ENCODE measurements around the gene PITX1.

Gene PITX1

DNA sequence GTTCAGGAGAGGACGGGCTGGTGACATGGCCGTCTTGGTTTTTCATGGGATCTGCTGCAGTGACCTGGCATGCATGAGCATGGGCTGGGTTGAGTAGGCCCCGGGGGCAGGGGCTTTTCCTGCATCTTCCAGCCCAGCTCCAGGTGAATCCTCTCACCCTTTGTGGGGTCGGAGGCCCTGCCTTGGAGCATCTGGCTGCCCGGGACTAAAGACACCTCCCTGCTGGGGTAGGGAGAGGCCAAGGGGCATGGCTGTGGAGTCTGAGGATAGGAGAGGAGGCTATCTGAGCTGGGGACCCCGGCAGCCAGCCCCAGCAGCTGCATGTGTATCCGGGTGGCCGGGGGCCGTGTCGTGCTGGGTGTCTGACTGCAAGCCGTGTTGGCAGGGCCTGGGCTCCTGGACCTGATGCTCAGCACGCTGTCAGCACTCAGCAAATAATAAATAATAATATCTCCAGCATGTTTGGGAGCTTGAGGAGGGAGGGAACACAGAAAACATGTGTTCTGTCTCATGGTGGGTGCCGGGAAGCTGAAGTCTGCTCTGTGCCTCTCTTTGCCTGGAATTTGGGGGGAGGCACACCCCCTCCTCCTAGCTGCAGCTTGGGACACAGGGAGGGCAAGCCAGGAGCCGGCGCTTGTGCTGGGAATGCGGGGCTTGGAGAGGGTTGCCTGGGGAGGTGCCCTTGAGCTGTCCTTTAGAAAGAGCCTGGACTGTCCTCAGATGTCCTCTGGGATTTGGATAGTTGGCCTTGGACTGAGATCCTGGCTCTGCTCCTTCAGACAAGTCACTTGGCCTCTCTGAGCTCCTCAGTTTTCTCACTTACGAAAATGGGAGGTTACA lies 28.4 kb upstream of the PITX1 start:
- Histone ChIP-seq H3K4me3 (no peak overlapping the region), H3K27ac (no peak overlapping the region)
- TF ChIP-seq, protein P1, sequence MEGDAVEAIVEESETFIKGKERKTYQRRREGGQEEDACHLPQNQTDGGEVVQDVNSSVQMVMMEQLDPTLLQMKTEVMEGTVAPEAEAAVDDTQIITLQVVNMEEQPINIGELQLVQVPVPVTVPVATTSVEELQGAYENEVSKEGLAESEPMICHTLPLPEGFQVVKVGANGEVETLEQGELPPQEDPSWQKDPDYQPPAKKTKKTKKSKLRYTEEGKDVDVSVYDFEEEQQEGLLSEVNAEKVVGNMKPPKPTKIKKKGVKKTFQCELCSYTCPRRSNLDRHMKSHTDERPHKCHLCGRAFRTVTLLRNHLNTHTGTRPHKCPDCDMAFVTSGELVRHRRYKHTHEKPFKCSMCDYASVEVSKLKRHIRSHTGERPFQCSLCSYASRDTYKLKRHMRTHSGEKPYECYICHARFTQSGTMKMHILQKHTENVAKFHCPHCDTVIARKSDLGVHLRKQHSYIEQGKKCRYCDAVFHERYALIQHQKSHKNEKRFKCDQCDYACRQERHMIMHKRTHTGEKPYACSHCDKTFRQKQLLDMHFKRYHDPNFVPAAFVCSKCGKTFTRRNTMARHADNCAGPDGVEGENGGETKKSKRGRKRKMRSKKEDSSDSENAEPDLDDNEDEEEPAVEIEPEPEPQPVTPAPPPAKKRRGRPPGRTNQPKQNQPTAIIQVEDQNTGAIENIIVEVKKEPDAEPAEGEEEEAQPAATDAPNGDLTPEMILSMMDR (IDR thresholded peaks at IDR 0.05): no peak
- no peak for DNase-seq (ENCODE audit: low spot score)

DNA sequence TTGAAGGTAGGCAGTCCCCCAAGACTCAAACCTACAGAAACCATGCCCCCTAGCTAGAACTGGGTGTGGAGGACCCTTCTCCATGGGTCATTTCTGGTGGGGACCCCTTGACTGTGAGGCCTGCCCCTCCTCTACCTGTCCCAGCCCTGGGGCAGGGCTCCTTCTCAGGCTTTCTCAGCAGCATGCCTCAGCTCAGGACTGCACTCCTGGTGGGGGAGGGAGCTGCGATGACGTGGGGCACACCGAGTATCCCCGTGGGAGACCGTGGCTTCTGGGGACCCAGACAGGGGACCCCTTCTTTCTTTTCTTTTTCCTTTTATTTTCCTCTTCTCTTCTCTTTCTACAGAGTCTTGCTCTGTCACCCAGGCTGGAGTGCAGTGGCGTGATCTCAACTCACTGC lies 27.0 kb upstream of the PITX1 start:
- H3K4me3 ChIP-seq: no peak overlapping the region
- no peak overlapping the region for H3K27ac ChIP-seq
- no peak for DNase-seq (ENCODE audit: low spot score)
- TF ChIP-seq, protein P1 (IDR thresholded peaks at IDR 0.05): no peak

DNA sequence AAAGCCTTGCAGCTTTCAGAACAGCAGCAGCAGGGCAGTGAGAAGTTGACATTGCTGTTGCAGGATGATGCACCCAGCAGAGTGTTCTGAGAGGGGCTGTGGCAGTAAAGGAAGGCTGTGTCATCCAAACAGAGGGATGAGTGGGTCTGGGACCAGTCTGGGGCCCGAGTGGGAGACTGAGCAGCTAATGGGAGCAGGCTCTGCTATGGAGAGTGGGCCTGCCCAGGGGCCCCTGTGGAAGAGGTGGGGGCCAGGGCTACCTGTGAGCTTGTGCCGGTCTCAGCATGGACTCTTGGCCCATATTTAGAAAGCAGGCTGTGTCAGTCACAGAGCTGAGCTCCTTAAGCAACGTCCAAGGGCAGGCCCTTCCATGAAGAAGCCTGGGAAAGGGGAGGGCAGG lies 26.0 kb upstream of the PITX1 start:
- no peak overlapping the region for H3K4me3 ChIP-seq
- no peak for DNase-seq (ENCODE audit: low spot score)
- TF ChIP-seq, protein P1 (IDR thresholded peaks at IDR 0.05): no peak
- H3K27ac ChIP-seq: no peak overlapping the region

DNA sequence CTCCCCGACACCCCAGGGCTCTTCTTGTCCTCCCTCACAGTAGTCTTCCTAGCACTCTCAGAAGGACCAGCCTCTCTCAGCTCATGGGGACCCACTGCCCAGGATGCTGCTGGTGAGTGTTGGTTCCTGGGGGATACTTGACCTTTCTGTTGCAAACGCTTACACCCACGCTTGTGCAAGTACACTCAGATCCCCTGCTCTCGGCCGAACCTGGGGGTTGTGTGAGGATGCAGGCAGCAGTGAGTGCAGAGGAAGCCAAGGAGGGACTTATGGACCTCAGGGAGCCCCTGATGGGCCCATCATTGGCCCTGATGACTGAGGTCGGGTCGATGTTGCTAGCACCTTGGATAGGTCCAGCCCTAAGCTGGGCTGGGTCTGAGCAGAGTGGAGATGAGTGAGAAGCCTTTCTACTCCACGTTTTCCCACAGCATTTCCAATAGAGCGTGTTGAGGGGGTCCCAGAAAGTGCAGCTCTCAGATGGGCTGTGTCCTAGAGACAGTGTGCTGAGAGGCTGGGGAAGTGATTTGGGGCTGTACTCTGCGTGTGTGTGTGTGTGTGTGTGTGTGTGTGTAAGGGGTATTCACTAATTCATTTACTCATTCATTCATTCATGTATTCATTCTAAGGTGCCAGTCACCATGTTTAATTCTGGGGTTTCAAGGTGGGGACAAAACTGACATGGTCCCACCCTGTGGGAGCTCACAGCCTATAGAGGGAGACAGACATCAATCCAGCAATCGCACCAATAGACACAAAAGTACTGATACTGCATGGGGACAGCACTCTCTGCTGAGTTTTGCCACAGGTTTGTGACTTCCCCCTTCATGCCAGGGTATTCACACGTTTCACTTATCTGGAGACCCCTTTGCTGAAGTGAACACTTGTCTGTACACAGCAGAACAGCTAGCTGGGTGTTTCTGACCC lies 25.2 kb upstream of the PITX1 start:
- H3K27ac ChIP-seq: no peak overlapping the region
- DNase-seq (ENCODE audit: low spot score): no peak
- H3K4me3 ChIP-seq: no peak overlapping the region
- TF ChIP-seq, protein P1 (IDR thresholded peaks at IDR 0.05): no peak

DNA sequence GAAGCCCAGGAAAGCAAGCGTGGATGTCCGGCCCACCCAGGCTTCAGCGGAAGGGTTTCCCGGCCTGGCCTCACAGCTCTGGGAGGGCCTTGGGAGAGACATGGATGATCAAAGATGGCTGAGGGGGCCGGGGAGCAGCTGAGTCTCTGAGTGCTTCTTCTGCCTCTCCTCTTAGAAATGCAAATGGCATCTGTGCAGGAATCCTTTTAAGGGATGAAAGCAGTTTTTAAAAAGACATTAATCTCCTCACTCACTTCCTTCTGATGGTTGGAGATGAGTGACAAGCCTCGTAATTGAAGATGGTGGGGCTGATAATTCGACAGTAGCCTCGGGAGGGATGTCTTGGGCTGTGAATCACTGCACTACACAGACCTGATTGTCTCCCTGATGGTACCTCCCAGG lies 24.3 kb upstream of the PITX1 start:
- no peak overlapping the region for H3K27ac ChIP-seq
- DNase-seq (ENCODE audit: low spot score): no peak
- TF ChIP-seq, protein P1 (IDR thresholded peaks at IDR 0.05): no peak
- no peak overlapping the region for H3K4me3 ChIP-seq

DNA sequence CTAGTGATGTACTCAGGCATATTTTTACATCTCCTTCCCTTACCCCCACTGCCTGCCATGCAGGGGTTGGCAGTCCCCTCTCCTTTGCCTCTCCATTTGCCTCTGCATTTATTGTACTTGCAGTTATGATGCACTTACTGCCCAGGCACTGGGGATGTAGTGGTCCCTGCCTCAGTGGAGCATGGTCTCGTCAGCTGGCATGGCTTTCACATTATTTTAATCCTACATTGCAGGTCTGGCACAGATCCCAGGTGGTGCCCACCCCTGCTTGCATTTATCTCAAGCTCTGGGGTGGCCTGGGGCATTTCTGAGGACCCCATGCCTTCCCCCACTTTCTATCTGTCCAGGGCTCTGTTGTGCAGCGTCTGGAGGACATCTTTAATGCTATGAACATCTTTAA lies 23.2 kb upstream of the PITX1 start:
- TF ChIP-seq, protein P1 (IDR thresholded peaks at IDR 0.05): no peak
- H3K4me3 ChIP-seq: no peak overlapping the region
- no peak overlapping the region for H3K27ac ChIP-seq
- no peak for DNase-seq (ENCODE audit: low spot score)

All from coronary artery (tissue), 2 donors.